ENCODE results near the gene CCDC90B. TPM values are rescaled to one million over a fixed set of nuclear protein-coding genes. Genes with fewer than 3 reads are reported as not detected.
"Not testable (repeated sequence)": the region's sequence is repeated elsewhere in the genome, so short reads cannot be mapped to it uniquely, and the experiment has no call there.

The CCDC90B gene
- total RNA-seq, 1 donor from 2014 or later, result 14.5 TPM

DNA sequence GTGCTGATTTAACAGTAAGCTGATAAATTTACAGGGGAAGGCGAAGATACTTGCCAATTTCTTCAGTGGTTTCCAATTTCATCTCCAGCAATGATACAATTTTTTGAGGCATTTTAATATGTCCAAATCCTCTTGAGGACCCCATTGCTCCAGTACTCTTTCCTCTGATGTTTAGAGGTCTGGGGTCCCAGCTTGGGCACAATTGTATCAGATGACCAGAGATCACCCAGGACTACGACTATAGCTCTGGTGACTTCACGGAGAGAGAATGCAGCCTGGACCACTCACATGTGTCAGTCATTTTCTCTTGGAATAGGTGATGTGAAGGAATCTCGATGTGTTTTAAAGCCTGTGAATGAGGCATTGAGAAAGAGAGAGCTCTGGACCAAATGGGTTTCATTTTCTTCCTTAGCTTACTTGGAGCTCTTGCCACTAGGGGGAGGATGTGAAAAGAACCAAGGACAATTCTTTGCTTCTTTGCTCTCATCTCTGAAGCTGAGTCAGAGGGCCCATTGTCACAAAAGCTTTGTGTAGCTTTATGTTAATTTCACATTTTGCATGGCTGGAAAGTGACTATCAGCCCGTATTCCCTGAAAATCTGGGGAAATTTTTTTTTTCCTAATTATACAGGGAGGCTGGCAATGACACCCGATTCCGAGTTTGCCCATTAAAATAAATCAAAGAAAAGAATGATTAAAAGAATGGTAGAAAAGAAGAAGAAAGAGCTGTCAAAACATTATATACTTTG is 6.7 kb upstream of the CCDC90B start:
- no peak for DNase-seq (ENCODE audit: low spot score)
- ATAC-seq, result peak; percentile 94

DNA sequence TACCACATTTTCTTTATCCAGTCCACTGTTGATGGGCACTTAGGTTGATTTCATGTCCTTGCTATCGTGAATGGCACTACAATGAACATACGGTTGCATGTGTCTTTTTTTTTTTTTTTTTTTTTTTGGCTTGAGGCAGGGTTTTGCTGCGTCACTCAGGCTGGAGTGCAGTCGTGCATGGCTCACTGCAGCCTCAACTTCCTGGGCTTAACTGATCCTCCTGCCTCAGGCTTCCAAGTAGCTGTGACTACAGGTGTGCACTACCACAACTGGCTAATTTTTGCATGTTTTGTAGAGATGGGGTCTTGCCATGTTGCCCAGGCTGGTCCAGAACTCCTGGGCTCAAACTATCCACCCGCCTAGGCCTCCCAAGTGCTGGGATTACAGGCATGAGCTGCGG is 1.5 kb upstream of the CCDC90B start:
- no peak for ATAC-seq
- no peak for DNase-seq (ENCODE audit: low spot score)

DNA sequence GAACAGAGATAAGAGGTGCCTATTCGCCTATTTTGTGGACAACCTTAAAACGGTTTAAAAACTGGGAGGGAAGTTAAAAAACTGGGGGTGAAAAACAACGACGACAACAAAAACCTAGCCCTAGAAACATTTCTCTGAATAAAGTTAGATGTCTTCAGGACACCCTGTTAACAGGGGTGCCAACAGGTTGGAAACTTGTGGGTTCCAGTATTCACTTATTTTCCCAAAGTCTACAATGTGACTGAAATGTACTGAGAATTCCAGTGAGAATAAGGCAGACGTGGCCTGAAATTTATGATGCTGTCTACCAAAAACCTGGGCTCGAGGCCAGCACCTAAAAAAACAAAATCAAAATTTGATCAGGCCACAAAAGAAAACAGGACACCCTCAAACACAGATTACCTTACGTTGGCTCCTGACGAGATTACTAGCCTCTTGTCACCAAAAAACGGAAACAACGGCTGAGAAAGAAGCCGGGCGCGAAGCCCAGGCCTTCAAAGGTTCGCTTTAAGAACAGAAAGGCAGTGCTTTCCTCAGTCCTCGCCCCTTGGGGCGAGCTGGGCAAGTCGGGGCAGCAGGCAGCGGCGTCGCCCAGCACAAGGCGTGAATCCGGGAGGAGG is 906 bp downstream of the CCDC90B start:
- no peak for DNase-seq (ENCODE audit: low spot score)
- ATAC-seq, result peak; percentile 59

DNA sequence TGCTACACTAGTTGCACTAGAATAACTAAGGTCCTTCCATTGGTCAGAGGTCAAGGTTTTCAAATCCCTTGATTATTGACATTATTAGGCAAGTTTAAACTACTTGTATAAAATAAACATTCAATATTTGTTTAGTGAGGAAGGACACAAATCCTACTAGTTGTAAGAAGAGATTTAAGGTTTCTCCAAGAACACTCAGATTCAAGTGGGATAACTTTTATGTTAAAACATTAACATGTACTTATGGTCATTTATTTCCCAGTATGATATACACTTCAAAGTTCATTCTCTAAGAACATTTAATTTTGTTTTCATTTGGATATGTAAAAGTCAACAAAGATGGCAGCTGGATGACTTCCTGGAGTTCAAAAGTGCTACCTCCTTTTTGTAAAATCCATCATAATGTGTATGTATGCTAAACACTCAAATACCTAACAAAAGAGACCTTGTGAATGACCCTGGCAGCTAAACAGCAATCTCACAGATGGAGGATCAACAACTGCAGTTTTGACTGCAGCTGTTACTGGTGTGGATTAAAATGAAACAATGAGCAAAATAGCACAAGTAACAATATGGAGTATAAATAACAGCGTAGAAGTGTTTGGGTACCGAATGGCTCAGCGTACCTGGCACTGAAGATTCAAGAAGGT is 1.5 kb downstream of the CCDC90B start:
- DNase-seq (ENCODE audit: low spot score) (no peak), ATAC-seq (no peak)

DNA sequence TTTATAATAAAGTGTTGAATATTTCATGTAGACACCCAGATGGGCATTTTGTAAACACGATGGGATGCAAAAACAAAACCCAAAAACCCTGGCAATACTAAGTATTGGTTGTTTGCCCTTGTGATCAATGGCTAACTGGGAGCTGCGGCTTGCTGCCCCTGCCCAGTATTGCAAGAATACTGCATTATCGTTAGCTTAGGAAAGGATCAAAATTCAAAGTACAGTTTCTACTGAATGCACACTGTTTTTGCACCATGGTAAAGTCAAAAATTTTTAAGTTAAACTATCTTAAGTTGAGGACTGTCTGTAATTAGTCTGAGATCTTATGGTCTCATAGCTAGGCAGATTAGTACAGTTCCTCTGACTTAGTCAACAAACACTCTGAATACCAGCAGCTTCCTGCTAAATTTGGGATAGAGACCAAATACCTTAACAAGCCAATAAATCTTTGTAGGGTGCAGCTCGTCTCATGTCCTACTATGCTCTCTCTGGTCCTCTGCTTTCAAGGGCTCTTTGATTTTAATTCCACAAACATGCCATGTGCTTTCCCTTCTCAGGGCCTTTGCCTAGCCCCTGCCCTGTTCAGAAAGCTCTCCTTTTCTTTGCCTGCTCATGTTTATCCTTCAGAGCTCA is 4.0 kb downstream of the CCDC90B start:
- no peak for ATAC-seq
- DNase-seq (ENCODE audit: low spot score), result no peak

DNA sequence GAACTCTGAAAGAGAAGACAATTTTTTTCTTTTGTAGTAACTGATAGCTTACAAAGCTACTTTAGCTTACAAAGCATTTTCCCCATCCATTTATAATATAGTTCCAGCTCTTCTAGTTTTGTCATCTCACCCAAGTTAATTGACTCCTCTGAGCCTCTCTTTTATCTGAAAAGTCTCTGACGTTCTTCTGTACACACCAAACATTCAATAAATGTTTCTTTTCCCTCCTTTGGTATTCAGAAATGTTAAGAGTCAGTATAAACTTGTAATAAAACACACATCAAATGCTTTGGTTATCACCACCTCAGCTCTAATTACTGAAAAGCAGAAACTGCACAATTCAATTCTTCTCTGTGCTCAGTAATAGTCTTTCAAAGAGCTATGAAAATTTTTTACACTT is 5.9 kb downstream of the CCDC90B start:
- ATAC-seq (no peak), DNase-seq (ENCODE audit: low spot score) (no peak)

DNA sequence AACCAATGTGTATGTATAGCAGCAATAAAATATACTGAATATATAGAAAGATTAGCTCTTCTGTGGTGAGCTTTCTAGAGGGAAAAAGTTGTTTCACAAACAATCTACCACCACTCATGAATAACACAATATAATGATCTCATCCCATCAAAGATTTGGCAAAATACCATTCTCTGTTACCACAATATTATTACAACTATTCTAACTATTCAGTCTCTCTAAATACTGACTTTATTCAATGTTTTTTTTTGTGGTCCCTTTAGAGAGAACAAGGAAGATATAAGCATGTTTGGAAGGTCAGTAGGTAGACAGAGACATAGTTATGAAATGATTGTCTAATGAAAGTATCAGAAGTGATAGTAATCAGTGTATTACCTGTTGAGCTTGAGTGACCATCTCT is 7.8 kb downstream of the CCDC90B start:
- DNase-seq (ENCODE audit: low spot score) (no peak), ATAC-seq (no peak)

DNA sequence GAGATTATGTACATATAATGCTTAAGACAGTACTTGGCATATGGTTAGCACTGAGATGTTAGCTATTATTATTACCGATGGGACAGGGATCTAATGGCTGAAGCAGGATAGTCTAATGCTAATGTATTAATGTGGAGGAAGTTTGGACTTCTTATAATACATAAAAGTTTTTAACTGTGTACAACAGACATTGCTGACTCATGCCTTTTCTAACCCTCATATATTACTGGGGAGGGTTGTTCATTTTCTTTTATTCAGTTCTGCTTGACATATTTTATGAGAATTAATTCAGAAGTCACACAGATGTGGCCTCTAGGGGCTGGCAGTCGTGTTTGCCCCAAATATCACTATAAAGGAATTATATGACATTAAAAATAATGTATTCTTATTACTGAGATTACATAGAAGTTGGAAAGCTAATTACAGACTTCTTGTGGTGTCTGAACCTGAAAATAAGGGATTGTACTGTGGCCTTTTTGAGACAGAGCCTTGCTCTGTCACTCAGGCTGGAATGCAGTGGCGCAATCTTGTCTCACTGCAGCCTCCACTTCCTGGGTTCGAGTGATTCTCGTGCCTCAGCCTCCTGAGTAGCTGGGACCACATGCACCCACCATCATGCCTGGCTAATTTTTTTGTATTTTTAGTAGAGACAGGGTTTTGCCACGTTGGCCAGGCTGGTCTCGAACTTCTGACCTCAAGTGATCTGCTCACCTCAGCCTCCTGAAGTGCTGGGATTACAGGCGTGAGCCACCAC is 10.1 kb downstream of the CCDC90B start:
- no peak for ATAC-seq
- DNase-seq (ENCODE audit: low spot score), result no peak

DNA sequence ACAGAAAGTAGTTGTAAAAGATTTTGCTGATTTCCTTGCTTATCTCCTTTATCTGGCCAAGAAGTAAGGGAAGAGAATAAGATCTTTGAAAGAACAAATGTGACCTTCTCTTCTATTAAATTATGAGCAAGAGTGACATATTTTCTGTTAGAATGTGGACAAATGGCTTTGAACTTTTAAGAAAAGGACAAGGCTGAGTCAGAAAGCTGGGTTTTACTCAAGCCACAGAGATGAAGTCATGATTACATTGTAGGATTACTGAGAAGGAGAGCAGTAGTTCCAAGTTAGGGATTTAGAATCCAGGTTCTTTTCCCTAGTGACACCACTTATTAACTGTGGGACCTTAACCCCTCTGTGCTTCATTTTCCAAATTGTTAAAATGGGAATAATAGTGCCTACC is 13.5 kb downstream of the CCDC90B start:
- no peak for DNase-seq (ENCODE audit: low spot score)
- no peak for ATAC-seq

DNA sequence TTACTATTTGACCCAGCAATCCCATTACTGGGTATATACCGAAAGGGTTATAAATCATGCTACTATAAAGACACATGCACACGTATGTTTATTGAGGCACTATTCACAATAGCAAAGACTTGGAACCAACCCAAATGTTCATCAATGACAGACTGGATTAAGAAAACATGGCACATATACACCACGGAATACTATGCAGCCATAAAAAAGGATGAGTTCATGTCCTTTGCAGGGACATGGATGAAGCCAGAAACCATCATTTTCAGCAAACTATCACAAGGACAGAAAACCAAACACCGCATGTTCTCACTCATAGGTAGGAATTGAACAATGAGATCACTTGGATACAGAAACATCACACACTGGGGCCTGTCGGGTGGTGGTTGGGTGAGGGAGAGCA is 14.4 kb downstream of the CCDC90B start:
- ATAC-seq; DNase-seq (ENCODE audit: low spot score): not testable (repeated sequence)

DNA sequence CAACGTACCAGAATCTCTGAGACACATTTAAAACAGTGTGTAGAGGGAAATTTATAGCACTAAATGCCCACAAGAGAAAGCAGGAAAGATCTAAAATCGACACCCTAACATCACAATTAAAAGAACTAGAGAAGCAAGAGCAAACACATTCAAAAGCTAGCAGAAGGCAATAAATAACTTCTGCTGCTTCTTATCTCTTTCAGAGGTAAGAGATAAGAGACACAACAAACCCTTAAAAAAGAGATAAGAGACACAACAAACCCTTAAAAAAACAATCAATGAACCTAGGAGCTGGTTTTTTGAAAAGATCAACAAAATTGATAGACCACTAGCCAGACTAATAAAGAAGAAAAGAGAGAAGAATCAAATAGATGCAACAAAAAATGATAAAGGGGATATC is 17.1 kb downstream of the CCDC90B start:
- not testable (repeated sequence) for ATAC-seq; DNase-seq (ENCODE audit: low spot score)

DNA sequence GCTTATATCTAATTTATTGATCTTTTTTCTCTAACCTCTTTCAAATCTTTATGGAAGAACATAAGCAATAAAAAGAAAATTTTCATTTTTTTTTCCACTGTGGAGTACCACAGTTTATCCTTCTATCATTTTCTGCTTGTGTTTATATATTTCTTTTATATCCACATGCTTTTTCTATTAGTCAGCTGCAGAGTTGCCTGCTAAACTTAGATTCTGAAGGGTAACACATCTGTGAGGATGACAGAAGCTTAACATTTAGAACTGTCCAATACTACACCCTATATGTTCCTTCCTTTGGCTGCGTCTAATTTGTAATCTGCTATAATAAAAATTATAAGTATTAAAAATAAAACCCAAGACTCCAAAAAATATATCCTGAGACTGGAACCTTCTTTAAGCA is 20.8 kb downstream of the CCDC90B start:
- ATAC-seq (no peak), DNase-seq (ENCODE audit: low spot score) (no peak)

DNA sequence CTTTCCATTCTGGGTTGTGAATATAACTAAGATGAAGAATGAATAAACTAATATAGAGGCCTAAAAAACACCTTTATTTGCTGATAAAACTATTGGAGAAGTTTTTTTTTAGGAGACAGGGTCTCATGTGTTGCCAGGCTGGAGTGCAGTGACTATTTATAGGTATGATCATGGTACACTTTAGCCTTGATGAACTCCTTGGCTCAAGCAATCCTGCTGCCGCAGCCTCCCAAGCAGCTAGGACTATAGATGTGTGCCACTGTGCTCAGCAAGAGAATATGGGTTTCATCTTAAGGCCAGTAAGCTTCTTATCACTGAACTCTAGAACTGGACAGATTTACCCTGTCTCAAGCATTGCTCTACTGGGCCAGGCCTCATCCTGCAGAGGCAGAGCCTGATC is 26.6 kb downstream of the CCDC90B start:
- DNase-seq (ENCODE audit: low spot score), result no peak
- no peak for ATAC-seq

DNA sequence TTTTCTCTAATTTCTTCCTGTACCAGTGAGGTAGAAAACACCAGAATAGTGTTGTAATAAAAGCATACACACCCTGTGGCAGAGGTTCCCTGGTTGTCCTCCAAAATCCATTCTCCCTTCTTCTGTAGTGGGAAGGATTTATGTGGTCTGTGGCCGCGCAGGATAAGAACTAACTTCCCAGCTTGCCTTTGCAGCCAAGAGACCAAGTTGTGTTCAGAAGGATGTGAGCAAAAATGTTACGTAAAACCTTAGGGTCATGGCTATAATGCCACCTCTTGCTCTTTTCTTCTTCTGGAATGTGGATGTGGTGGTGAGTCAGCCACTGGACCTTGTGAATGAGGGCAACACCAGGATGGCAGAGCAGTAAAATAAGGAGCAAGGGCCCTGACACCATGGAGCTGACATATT is 28.4 kb downstream of the CCDC90B start:
- ATAC-seq (peak; percentile 67), DNase-seq (ENCODE audit: low spot score) (no peak)

DNA sequence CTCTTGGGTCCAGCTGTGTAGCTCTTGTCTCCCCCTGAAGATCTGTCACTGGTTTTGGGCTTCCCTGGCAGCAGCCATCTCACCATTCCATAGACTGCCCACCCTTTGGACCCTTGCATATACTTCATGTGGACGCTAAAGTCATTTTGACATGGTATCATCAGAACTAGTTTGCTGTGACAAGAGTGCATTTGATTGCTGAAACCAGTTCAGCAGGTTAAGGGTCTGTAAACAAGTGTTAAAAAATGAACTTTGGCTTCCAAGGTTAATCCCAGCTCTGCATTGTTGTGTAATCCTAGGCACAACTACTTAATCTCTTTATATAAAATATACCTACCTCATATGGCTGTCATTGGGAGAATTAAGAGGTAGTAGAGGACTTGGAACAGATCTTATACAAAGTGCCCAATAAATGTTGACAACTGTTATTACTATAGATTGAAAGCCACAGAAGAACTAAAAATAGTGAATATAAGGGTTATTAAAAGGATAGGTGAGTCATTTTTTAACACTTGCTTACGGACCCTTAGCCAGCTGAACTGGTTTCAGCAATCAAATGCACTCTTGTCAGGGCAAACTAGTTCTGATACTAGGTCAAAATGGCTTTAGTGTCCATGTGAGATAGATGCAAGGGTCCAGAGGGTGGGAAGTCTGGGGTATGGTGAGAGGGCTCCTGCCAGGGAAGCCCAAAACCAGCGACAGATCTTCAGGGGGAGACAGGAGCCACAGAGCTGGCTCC is 29.4 kb downstream of the CCDC90B start:
- ATAC-seq (peak; percentile 74), DNase-seq (ENCODE audit: low spot score) (no peak)

DNA sequence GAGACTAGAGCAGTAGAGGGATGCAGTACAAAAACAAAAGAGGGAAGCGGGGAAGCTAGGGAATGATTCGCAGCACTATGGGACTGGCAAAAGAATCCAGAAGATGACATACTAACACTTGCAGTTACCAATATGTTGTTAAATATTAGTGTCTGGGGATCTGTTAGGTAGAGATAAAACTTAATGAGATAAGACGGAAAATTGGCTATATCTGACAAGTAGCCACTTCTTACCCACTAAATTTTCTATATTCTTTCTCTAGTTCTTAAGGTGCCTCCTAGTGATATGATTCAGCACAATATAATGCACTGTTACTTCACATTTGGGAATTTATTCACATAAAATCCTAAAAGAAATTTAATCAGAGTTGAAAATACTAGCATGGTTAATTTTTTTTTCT is 30.8 kb downstream of the CCDC90B start:
- DNase-seq (ENCODE audit: low spot score), result no peak
- no peak for ATAC-seq

DNA sequence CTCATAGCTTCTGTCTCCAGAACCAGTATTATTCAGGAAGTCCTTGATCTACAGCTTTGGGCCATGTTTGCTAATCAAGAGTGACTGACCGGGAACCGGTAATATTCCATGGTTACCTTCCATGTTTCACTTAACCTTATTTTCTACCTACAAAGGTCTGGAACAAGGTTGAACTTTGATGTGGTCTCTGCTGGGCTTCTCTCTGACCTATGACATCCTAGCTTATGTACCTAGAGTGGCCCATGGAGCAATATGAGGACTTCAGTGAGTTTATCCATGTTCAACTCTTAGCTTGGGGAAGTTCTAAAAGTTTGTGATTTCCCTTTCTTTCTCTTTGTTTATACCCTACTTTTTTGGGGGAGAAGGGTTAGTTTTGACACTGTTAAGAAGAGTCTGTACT is 33.2 kb downstream of the CCDC90B start:
- ATAC-seq, result peak; percentile 72
- no peak for DNase-seq (ENCODE audit: low spot score)

DNA sequence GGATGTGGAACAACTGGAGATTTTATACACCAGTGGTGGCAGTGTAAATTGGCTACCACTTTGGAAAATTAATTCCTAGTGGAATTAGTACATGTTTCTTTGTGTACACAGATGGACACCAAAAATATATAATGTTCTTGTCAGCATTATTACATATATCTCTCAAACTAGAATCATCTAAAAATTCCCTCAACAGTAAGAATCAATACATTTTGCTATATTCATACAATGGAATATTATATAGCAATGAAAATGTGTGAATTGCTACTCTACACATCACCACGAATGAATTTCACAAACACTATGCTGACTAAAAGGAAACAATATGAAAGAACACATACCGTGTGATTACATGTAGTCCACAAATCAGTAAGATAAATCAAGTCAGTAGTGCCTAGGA is 33.9 kb downstream of the CCDC90B start:
- no peak for DNase-seq (ENCODE audit: low spot score)
- ATAC-seq, result no peak

DNA sequence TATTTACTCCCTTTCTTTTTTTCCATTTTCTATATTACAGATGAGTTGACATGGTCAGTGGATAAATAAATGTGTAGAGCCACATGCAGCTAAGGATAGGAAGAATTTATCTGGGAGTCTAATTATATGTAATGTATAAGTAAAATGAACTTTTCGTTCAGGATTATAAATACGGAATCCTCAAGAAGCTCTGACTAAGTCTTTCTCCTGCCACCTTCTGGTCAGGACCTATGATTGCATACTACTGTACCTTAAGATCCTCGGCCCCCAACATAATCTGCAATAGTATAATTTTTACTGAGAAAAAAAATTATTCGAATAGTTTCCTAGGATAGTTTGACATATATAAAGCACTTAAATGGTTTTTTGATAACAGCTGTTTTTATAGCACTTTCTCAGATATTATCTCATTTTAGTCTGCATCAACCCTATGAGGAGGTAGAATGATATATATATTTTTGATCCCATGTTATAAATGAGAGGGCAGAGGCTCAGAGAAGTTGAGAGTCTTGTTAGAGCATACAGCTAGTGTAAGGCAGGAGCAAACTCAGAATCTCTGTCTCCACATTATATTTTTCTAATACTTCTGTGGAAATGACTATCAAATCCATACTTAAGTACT is 36.1 kb downstream of the CCDC90B start:
- ATAC-seq, result peak; percentile 80
- no peak for DNase-seq (ENCODE audit: low spot score)

DNA sequence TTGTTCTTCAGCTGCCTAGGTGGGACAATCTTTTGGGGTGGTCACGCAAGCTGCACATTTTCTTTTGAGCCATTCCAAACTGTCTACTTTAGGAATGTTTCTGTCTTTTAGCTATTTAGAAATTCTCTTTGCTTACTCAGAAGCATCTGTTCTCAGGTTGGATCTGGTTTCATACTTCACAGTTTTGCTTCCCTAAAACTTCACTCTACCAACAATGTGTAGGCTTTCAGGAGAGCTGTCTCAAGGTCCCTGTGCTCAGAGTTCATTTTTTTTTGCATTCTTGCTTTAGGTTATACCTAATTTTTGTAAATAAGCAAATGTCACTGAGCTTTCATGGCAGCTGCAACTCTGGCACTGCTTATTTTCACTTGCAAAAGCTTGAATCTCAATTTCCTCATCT is 36.7 kb downstream of the CCDC90B start:
- DNase-seq (ENCODE audit: low spot score) (no peak), ATAC-seq (no peak)

All from left lobe of liver (tissue), 2 donors.